GM18861 (cell line): Measurements from ENCODE around the gene CACNA1C.

Experiments used
- ATAC-seq: cut with Tn5 transposase; IDR thresholded peaks from one replicate; pipeline ENCODE4 v1.9.1; 2021; ENCODE audit not compliant: unreplicated experiment

The CACNA1C gene

DNA sequence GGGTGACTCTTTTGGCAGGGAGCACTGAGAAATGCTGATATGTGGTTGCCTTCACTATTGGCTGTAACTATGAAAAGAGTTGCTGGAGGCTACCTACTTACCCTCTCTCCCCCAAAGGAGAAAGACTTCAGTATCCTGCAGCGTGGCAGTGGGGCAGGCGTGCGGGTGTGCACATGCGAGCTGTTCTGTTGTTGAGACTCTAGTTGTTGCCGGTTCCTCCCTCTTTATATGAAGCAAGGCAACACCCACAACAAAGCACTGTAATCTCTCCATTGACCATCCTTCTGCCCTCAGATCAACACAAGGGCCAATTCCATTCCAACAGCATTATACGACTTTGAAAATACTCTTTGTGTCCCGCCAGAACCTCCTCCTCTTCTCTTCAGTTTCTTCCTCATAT is 259.4 kb downstream of the CACNA1C start:
- no peak for ATAC-seq

GRCh38 chr12:2312770-2313169 is 260.0 kb downstream of the CACNA1C start:
- ATAC-seq: no peak

DNA sequence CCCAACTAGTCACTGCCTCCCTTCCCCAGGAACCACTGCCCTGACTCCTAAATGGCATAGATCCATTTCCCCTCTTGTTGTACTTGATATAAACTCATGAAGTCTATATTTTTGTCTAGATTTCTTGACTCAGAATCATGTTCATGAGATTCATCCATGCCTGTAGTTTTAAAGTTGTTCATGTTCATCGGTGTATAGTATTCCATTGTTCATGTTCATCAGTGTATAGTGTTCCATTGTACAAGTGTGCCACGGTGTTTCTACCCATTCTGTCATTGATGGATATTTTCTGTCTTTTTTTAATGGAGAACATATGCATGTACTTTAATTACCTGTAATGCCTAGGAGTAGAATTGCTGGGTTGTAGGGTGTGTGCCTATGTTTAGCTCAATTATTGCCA is 261.7 kb downstream of the CACNA1C start:
- no peak for ATAC-seq

GRCh38 chr12:2317772-2318171 is 265.0 kb downstream of the CACNA1C start:
- no peak for ATAC-seq

GRCh38 chr12:2318286-2318685 is 265.5 kb downstream of the CACNA1C start:
- ATAC-seq: no peak

- no peak for ATAC-seq
Measured at GRCh38 chr12:2319136-2319535, 266.3 kb downstream of the CACNA1C start.

GRCh38 chr12:2319737-2320506 is 267.1 kb downstream of the CACNA1C start:
- no peak for ATAC-seq

DNA sequence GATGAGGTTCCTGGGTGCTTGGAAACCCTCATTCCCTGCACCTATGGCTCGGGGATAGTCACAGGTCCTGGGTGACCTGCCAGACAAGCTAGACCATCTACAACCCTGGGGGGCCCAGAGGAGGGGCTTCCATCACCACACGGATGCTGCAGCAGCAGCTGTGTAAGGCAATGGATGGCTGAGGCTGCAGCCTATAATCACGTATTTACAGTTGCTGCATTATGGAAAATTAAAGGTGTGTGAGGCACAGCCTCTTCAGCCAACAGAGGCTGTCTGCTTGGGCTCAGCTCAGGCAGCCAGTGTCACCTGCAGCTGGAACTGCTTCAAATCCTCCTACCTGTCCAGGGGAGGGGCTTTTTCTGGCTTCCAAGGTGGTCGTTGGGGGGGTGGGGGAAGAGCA is 268.1 kb downstream of the CACNA1C start:
- no peak for ATAC-seq

DNA sequence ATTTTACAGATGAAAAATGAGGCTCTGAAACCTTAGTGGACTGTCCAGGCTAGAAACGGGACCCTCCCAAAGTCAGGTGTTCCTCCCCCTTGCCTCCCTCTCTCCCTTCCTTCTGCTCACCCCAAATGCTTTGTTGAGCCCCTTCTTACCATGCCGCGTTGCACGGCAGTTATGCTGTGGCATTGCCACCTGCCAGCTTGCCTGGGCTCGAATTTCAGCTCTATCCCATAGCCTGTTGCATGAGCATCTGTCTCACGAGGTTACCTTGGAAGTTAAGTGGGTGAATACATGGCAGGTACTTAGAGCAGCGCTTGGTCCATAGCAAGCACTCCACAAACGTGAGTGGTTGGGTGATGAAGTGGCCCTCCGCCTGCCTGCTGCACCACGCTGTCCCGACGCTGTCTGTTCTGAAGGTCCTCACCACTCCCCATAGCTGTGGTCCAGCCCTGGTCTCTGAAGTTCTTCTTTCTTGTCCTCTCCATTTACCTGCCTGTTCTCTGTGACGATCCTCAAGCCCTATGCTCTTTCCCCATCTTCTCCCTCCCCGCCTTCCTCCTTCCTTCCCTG is 269.9 kb downstream of the CACNA1C start:
- no peak for ATAC-seq

DNA sequence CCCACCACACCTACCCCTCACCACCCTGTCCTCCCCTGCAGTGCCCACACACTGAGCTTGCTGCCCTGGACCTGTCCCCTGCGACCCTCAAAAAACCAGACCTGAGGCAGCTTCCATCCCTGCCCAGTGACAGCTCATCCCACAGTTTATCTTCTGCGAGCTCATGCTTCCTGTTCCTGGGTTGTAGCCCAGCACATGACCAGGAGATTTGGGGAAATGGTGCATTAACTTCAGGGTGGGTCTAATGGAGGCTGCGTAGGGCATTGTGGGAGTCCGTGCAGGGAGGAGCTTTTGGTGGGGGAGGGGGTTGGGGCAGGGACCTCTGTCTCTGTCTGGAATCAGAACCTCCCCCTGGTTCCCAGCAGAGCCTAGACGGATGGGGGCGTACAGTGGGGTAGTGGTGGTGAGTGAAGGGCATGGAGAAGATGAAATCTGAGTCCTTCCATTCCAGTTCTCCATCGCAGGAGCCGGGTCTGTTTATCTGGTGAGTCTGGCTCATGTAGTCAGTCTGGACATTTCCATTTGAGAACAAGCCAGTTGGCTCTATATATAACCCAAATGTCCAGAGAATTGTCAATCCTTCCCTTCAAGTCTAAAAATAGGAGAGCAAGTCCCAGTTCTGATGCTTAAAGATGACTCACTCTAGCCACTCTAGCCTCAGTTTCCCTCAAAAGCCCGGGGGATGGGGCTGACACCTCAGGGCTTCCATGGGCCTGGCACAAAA is 270.9 kb downstream of the CACNA1C start:
- no peak for ATAC-seq

GRCh38 chr12:2324387-2324786 is 271.6 kb downstream of the CACNA1C start:
- ATAC-seq: no peak

DNA sequence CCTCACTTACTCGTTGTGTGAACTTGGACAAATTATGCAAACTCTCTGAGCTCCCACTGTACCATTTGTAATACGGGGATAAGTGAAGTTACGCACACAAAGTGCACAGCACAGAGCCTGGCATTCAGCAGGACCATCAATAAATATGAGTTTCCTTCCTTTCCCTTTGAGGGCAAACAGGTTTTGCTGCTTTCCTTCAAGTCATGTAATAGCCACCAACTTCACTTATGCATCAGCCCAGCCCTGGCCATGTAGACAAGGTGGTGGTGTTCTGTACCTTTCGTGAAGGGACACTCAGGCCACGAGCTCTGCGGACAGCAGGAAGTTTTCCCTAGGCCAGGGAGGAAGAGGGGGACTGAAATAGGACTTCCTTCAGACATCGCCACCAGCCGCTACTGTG is 272.7 kb downstream of the CACNA1C start:
- ATAC-seq: no peak

- no peak for ATAC-seq
Measured at GRCh38 chr12:2326470-2326869, 273.7 kb downstream of the CACNA1C start.

GRCh38 chr12:2328661-2329060 is 275.9 kb downstream of the CACNA1C start:
- no peak for ATAC-seq

- no peak for ATAC-seq
Measured at GRCh38 chr12:2329661-2330210, 276.9 kb downstream of the CACNA1C start.

DNA sequence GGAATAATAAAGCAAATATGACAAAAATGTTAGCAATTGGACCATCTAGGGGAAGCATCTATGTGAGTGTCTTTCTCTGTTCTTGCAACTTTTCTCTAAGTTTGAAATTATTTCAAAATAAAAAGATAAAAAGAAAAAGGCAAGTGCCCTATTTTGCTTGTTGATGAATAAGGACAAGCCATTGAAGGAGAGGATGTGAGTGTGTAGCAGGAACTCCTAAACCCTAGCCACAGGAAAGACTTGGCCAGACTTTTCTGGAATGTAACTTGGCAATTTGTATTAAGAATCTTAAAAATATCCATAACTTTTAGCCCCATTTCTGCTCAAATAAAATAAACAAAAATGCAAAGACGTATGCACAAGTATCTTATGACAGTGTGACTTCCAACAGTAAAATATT is 279.4 kb downstream of the CACNA1C start:
- ATAC-seq: no peak

DNA sequence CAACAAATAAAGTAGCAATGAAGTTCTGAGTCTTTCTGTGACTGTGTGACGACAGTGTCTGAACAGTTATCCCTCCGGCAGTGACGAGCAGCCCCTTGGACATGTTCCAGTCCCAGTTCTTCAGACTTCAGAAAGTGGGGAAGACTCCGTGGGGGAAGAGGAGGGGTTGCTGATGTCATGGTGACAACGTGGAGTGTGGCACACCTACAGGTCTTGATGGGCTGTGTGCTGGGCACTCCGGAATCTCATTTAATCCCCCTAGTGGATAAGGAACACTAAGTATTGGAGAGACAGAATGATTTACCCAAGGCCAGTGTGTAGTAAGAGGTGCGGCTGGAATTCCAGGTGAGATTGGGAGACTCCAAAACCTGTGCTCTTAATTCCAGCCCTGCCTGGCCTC is 280.2 kb downstream of the CACNA1C start:
- no peak for ATAC-seq

DNA sequence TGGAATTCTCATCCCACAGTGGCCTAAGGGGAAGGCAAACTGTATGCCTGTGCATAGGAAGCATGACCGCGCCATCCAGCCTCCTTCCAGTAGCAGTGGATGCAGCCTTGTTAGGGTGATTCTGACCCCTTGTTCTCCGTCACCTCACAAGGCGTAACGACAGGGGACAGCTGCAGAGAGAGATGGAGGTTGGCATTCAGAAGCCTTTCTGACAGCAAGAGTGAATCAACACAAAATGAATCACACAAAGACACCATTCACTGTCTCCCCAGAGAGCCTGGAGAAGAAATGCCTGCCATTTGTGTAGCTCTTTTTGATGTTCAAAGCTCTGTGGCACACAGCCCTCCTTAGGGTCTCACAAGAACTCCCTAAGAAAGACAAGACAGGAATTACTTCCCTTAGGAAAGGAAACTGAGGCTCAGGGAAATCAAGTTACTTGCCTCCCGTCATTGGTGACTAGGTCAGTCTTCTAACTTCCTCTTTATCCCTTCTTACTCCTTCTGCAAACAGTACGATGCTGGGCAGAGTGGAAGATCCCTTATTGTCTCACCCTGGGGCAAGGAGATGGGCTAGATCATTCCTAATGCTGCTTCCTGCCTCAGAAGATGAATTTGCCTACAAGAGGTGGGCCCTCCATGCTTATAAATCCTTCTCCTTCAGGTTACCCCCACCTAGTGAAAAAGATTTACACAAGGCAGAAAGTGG is 280.9 kb downstream of the CACNA1C start:
- no peak for ATAC-seq

DNA sequence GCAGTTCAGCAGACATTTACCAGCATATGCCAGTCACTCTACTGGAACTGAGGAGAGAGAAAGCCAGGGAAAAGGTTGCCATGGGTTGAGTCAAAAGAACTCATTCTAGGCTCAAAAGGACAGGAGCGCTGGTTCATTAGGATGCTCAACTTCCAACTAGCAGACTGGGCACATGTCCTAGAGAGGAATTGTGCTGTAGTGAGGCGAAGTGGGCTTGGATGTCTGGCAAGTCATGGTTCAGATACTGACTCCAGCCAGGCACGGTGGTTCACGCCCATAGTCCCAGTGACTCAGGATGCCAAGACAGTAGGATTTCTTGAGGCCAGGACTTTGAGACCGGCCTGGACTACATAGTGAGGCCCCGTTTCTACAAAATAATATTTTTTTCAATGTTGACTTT is 281.5 kb downstream of the CACNA1C start:
- no peak for ATAC-seq

- ATAC-seq: no peak
Measured at GRCh38 chr12:2334689-2335088, 281.9 kb downstream of the CACNA1C start.

DNA sequence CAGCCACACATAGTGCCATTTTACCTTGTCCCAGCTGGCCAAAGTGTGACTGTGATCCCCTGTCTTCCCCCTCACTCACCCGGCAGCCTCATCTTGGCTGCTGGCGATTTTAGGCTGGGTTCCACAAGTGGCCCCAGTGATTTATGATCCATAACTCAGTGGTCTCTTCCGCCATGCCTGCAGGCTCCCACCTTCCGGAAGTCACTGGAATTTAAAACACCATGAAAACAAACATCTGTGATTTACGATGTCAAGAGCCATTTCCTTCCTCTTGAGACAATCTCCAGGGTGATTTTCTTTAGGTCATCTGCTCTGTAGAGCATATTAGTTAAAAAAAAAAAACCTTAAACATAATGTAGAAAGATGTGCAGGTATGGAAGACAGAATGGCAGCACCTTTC is 282.3 kb downstream of the CACNA1C start:
- no peak for ATAC-seq
